DOHH2 (cell line): Measurements from ENCODE around the gene TEAD3.

Experiments
- H3F3A ChIP-seq: fragments of 200-600 bp; sonication (generic), shearing (Covaris generic); 2 replicates; pipeline ENCODE4 v1.6.0; 2016; ENCODE audit warnings: antibody characterized with exemption, mild to moderate bottlenecking; ENCODE audit not compliant: control insufficient read depth, insufficient read depth
- H3K27ac ChIP-seq: fragments of 200-600 bp; sonication (generic); 2 replicates; pipeline ENCODE4 v1.5.1; 2014; ENCODE audit warnings: low read depth, mild to moderate bottlenecking, low read length, moderate library complexity
- H3K27me3 ChIP-seq: fragments of 200-600 bp; sonication (generic); 2 replicates; pipeline ENCODE4 v1.6.1; 2014; ENCODE audit warnings: mild to moderate bottlenecking, low read length, mixed read lengths; ENCODE audit not compliant: control insufficient read depth
- H3K36me3 ChIP-seq: fragments of 200-600 bp; sonication (generic); 2 replicates; pipeline ENCODE4 v1.6.1; 2014; ENCODE audit warnings: mild to moderate bottlenecking, low read length, moderate library complexity, mixed read lengths; ENCODE audit not compliant: control insufficient read depth
- H3K4me1 ChIP-seq: fragments of 200-600 bp; sonication (generic); 2 replicates; pipeline ENCODE4 v1.6.1; 2014; ENCODE audit warnings: mild to moderate bottlenecking, low read length, mixed read lengths; ENCODE audit not compliant: control insufficient read depth
- H3K4me2 ChIP-seq: fragments of 200-600 bp; sonication (generic); 2 replicates; pipeline ENCODE4 v1.6.0; 2014; ENCODE audit warnings: mild to moderate bottlenecking, low read length, moderate library complexity
- H3K4me3 ChIP-seq: fragments of 200-600 bp; sonication (generic); 2 replicates; pipeline ENCODE4 v1.5.1; 2014; ENCODE audit warnings: mild to moderate bottlenecking, low read length, mixed read lengths
- H3K79me2 ChIP-seq: fragments of 200-600 bp; sonication (generic); 2 replicates; pipeline ENCODE4 v1.6.1; 2014; ENCODE audit warnings: mild to moderate bottlenecking, low read length, mixed read lengths; ENCODE audit not compliant: control insufficient read depth
- H3K9me2 ChIP-seq: fragments of 200-600 bp; sonication (generic); replicated peaks from 2 replicates; pipeline ENCODE4 v1.6.1; 2014; ENCODE audit warnings: mild to moderate bottlenecking, low read length, mixed read lengths; ENCODE audit not compliant: control insufficient read depth
- H3K9me3 ChIP-seq: fragments of 200-600 bp; sonication (generic); 2 replicates; pipeline ENCODE4 v1.6.1; 2014; ENCODE audit warnings: antibody characterized with exemption, low read length, mixed read lengths; ENCODE audit not compliant: control insufficient read depth, insufficient read depth
- H4K20me1 ChIP-seq: fragments of 200-600 bp; sonication (generic); 2 replicates; pipeline ENCODE4 v1.6.0; 2014; ENCODE audit warnings: low read depth, mild to moderate bottlenecking, antibody characterized with exemption, low read length, moderate library complexity; ENCODE audit not compliant: control insufficient read depth, insufficient read depth
- EZH2phosphoT487 ChIP-seq: fragments of 200-600 bp; sonication (generic); IDR thresholded peaks from 2 replicates; pipeline ENCODE4 v1.6.1; 2017; ENCODE audit warnings: borderline replicate concordance, mild to moderate bottlenecking, antibody characterized with exemption, low read length, moderate library complexity, mixed read lengths
- TF ChIP-seq, protein P1 (sequence below): fragments of 200-600 bp; sonication (generic); IDR thresholded peaks from one replicate; pipeline ENCODE4 v1.5.1; 2014; ENCODE audit warnings: antibody characterized with exemption, mild to moderate bottlenecking, low read depth, low read length; ENCODE audit not compliant: poor library complexity, severe bottlenecking

The TEAD3 gene

DNA sequence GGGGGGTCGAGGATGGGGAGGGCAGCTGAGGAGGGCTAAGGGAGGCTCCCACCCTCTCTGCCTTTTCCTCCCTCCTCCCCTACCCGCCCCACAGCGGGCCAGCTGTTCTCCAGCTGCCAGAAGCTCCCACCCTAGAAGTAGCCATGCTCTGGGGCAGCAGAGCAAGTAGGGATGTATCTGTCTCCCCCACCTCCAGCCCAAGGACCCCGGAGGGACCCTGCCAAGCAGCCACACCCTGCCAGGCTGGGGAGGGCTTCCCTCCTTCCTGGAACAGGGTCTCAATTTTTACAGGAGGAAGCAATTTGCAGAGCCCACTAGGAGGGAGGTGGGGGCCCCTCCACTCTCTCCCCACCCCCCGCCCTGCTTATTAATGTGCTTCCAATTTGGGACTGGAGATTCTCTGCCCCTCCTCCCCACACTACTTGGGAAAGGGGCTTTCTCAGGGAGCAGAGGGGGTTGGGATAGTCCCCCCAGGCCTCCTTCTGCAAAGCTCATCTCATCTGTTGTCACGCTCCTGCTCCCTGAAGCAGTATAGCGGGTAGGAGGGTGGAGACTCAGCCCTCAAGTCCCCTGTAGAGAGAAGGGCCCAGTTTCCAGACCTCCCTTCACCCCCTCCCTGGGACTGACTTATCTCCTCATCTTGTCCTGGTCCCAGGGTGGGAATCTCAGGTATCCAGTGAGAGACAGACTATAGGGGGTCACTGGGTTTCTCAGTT, 4.5 kb downstream of the TEAD3 start:
- Histone ChIP-seq H3K9me3 (no peaks in the 10 kb centered on the region), H3K79me2 (no peaks in the 10 kb centered on the region), H3K4me2 (no peak overlapping the region), H3K27ac (no peak overlapping the region), H3K4me3 (no peak overlapping the region), H3F3A (no peaks in the 10 kb centered on the region), H4K20me1 (peaks cover 5% of the 10 kb centered on the region; the same call in 1 of the 2 replicates), H3K4me1 (peaks cover 11% of the 10 kb centered on the region), H3K27me3 (peaks cover 76% of the 10 kb centered on the region), H3K9me2 (no peaks in the 10 kb centered on the region), H3K36me3 (no peaks in the 10 kb centered on the region)
- TF ChIP-seq, protein P1, sequence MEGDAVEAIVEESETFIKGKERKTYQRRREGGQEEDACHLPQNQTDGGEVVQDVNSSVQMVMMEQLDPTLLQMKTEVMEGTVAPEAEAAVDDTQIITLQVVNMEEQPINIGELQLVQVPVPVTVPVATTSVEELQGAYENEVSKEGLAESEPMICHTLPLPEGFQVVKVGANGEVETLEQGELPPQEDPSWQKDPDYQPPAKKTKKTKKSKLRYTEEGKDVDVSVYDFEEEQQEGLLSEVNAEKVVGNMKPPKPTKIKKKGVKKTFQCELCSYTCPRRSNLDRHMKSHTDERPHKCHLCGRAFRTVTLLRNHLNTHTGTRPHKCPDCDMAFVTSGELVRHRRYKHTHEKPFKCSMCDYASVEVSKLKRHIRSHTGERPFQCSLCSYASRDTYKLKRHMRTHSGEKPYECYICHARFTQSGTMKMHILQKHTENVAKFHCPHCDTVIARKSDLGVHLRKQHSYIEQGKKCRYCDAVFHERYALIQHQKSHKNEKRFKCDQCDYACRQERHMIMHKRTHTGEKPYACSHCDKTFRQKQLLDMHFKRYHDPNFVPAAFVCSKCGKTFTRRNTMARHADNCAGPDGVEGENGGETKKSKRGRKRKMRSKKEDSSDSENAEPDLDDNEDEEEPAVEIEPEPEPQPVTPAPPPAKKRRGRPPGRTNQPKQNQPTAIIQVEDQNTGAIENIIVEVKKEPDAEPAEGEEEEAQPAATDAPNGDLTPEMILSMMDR, result no peak
- no peak for TF ChIP-seq EZH2phosphoT487

DNA sequence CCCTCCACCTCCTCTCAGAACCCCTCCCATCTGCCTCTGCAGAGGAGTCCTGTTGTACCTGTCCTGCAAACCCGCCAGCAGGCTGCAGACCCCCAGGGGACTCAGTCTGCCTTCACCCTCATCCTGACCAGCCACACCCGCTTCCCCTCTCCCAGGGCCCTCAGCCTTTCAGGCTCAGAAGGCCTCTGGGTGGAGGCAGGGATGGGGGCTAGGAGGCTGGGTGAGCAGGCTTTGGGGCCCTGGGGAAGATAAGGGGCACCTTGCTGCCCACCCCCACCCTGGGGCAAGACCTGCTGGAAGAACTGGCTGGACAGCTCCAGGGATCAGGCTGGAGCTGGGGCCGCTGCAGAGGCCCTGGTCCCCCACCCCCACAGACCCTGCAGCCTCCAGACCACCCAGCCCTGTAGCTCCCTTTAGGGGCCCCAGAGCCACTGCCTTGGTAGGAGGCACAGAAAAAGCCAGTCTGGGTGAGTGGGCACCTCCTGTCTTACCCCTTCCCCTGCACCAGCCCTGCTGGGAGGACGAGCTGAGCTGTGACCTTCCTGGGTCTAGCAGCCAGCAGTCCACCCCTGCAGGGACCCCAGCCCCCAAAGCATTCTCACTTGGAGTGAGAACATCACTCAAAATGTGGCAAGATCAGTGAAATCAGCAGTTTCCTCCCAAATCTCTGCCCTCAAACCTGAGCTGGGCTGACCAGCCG, 5.2 kb downstream of the TEAD3 start:
- Histone ChIP-seq H3K4me1 (peaks cover 10% of the 10 kb centered on the region), H3K27ac (no peak overlapping the region), H3K9me2 (no peaks in the 10 kb centered on the region), H3K79me2 (no peaks in the 10 kb centered on the region), H3F3A (no peaks in the 10 kb centered on the region), H3K36me3 (no peaks in the 10 kb centered on the region), H3K27me3 (peaks cover 77% of the 10 kb centered on the region), H4K20me1 (peaks cover 5% of the 10 kb centered on the region; the same call in 1 of the 2 replicates), H3K9me3 (no peaks in the 10 kb centered on the region), H3K4me2 (no peak overlapping the region), H3K4me3 (no peak overlapping the region)
- TF ChIP-seq, protein P1, result no peak
- no peak for TF ChIP-seq EZH2phosphoT487

DNA sequence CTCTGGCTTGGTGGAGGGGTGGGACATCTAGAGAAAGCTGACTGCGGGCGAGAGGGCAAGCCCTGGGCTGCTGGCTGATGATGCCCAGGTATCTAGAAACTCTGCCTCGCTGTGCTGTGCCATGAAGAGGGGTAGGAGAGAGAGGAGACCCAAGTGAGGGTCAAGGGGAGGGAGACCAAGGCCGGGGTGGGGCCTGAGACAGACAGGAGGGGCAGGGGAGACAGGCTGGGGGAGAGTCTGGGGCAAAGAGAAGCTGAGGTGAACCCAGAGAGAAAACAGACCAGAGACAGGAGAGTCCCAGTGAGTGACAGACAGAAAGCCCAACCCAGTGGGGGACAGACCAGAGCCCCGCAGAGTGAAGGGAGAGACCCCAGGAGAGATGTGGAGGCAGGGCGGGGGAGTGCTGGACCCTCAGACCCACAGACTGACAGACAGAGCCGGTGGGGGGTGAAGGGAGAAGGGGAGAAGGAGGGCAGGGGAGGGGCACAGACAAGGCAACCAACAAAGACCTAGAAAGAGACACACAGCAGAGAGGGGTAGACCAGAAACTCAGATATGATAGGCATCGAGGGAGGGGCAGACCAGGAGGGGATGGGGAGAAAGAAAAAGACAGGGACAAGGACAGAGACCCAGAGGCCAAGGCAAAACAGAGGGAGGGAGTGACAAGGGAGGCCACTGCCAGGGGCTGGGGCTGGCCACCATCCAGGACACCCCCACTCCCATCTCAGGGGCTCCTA, 5.9 kb downstream of the TEAD3 start:
- Histone ChIP-seq H3K4me3 (no peak overlapping the region), H3K36me3 (no peaks in the 10 kb centered on the region), H3K27ac (no peak overlapping the region), H4K20me1 (peaks cover 5% of the 10 kb centered on the region; the same call in 1 of the 2 replicates), H3K27me3 (peaks cover 75% of the 10 kb centered on the region), H3K4me1 (peaks cover 10% of the 10 kb centered on the region), H3K9me2 (no peaks in the 10 kb centered on the region), H3F3A (no peaks in the 10 kb centered on the region), H3K4me2 (no peak overlapping the region), H3K79me2 (no peaks in the 10 kb centered on the region), H3K9me3 (no peaks in the 10 kb centered on the region)
- no peak for TF ChIP-seq EZH2phosphoT487
- TF ChIP-seq, protein P1, result no peak
